Measurements from ENCODE around the gene ASGR1.
"Not testable (repeated sequence)": the region's sequence is repeated elsewhere in the genome, so short reads cannot be mapped to it uniquely, and the experiment has no call there.

Gene ASGR1

GRCh38 chr17:7136266-7136877, 42.8 kb downstream of the ASGR1 start:
- peaks cover 0 to 4% of the 10 kb centered on the region in 2 donors for H3K27me3 ChIP-seq (ENCODE audit: control insufficient read depth in 1 of 2, insufficient read depth in 2 of 2, low read length in 2 of 2)
- H3K4me3 ChIP-seq (ENCODE audit: low read depth in 1 of 2, low read length in 2 of 2) = no peak overlapping the region
- H3K9ac ChIP-seq (ENCODE audit: low read depth in 1 of 2, low read length in 2 of 2) = no peak overlapping the region
- peaks cover 7 to 14% of the 10 kb centered on the region in 2 donors for H3K4me1 ChIP-seq (ENCODE audit: control insufficient read depth in 1 of 2, insufficient read depth in 2 of 2, low read length in 2 of 2)
- H3K9me3 ChIP-seq (ENCODE audit: control insufficient read depth in 1 of 2, low read length in 2 of 2) = no peaks in the 10 kb centered on the region
- H3K36me3 ChIP-seq (ENCODE audit: control insufficient read depth in 1 of 2, insufficient read depth in 2 of 2, low read length in 2 of 2) = no peaks in the 10 kb centered on the region
- no peak overlapping the region for H3K27ac ChIP-seq (ENCODE audit: low read depth, low read length)

- Histone ChIP-seq H3K27ac (ENCODE audit: low read depth, low read length) (no peak overlapping the region), H3K4me3 (ENCODE audit: low read depth in 1 of 2, low read length in 2 of 2) (no peak overlapping the region), H3K9ac (ENCODE audit: low read depth in 1 of 2, low read length in 2 of 2) (no peak overlapping the region), H3K9me3 (ENCODE audit: control insufficient read depth in 1 of 2, low read length in 2 of 2) (no peaks in the 10 kb centered on the region), H3K36me3 (ENCODE audit: control insufficient read depth in 1 of 2, insufficient read depth in 2 of 2, low read length in 2 of 2) (no peaks in the 10 kb centered on the region), H3K4me1 (ENCODE audit: control insufficient read depth in 1 of 2, insufficient read depth in 2 of 2, low read length in 2 of 2) (peaks cover 0 to 4% of the 10 kb centered on the region in 2 donors), H3K27me3 (ENCODE audit: control insufficient read depth in 1 of 2, insufficient read depth in 2 of 2, low read length in 2 of 2) (peaks cover 0 to 4% of the 10 kb centered on the region in 2 donors)
Observed at GRCh38 chr17:7133916-7134315, 45.3 kb downstream of the ASGR1 start.

GRCh38 chr17:7133424-7133823, 45.7 kb downstream of the ASGR1 start:
- no peak overlapping the region for H3K27ac ChIP-seq (ENCODE audit: low read depth, low read length)

GRCh38 chr17:7132511-7133094, 46.6 kb downstream of the ASGR1 start:
- H3K27ac ChIP-seq (ENCODE audit: low read depth, low read length) = no peak overlapping the region
- H3K36me3 ChIP-seq (ENCODE audit: control insufficient read depth in 1 of 2, insufficient read depth in 2 of 2, low read length in 2 of 2) = no peaks in the 10 kb centered on the region
- H3K9me3 ChIP-seq (ENCODE audit: control insufficient read depth in 1 of 2, low read length in 2 of 2) = no peaks in the 10 kb centered on the region
- peaks cover 0 to 4% of the 10 kb centered on the region in 2 donors for H3K4me1 ChIP-seq (ENCODE audit: control insufficient read depth in 1 of 2, insufficient read depth in 2 of 2, low read length in 2 of 2)
- no peak overlapping the region for H3K9ac ChIP-seq (ENCODE audit: low read depth in 1 of 2, low read length in 2 of 2)
- H3K27me3 ChIP-seq (ENCODE audit: control insufficient read depth in 1 of 2, insufficient read depth in 2 of 2, low read length in 2 of 2) = peaks cover 0 to 4% of the 10 kb centered on the region in 2 donors
- no peak overlapping the region for H3K4me3 ChIP-seq (ENCODE audit: low read depth in 1 of 2, low read length in 2 of 2)

More at GRCh38 chr17:7133424-7133823, 45.7 kb downstream of the ASGR1 start:
- H3K4me3 ChIP-seq (ENCODE audit: low read depth in 1 of 2, low read length in 2 of 2) = no peak overlapping the region
- H3K9ac ChIP-seq (ENCODE audit: low read depth in 1 of 2, low read length in 2 of 2) = no peak overlapping the region
- H3K9me3 ChIP-seq (ENCODE audit: control insufficient read depth in 1 of 2, low read length in 2 of 2) = no peaks in the 10 kb centered on the region
- H3K27me3 ChIP-seq (ENCODE audit: control insufficient read depth in 1 of 2, insufficient read depth in 2 of 2, low read length in 2 of 2) = peaks cover 0 to 4% of the 10 kb centered on the region in 2 donors
- peaks cover 0 to 4% of the 10 kb centered on the region in 2 donors for H3K4me1 ChIP-seq (ENCODE audit: control insufficient read depth in 1 of 2, insufficient read depth in 2 of 2, low read length in 2 of 2)
- no peaks in the 10 kb centered on the region for H3K36me3 ChIP-seq (ENCODE audit: control insufficient read depth in 1 of 2, insufficient read depth in 2 of 2, low read length in 2 of 2)

GRCh38 chr17:7131423-7131791, 47.8 kb downstream of the ASGR1 start:
- Histone ChIP-seq H3K9me3 (ENCODE audit: control insufficient read depth in 1 of 2, low read length in 2 of 2) (no peaks in the 10 kb centered on the region), H3K36me3 (ENCODE audit: control insufficient read depth in 1 of 2, insufficient read depth in 2 of 2, low read length in 2 of 2) (no peaks in the 10 kb centered on the region), H3K9ac (ENCODE audit: low read depth in 1 of 2, low read length in 2 of 2) (no peak overlapping the region), H3K27ac (ENCODE audit: low read depth, low read length) (no peak overlapping the region), H3K4me1 (ENCODE audit: control insufficient read depth in 1 of 2, insufficient read depth in 2 of 2, low read length in 2 of 2) (peaks cover 0 to 4% of the 10 kb centered on the region in 2 donors), H3K27me3 (ENCODE audit: control insufficient read depth in 1 of 2, insufficient read depth in 2 of 2, low read length in 2 of 2) (no peaks in the 10 kb centered on the region), H3K4me3 (ENCODE audit: low read depth in 1 of 2, low read length in 2 of 2) (no peak overlapping the region)

GRCh38 chr17:7130621-7131422, 48.3 kb downstream of the ASGR1 start:
- peaks cover 0 to 4% of the 10 kb centered on the region in 2 donors for H3K4me1 ChIP-seq (ENCODE audit: control insufficient read depth in 1 of 2, insufficient read depth in 2 of 2, low read length in 2 of 2)
- H3K36me3 ChIP-seq (ENCODE audit: control insufficient read depth in 1 of 2, insufficient read depth in 2 of 2, low read length in 2 of 2) = no peaks in the 10 kb centered on the region
- H3K9me3 ChIP-seq (ENCODE audit: control insufficient read depth in 1 of 2, low read length in 2 of 2) = no peaks in the 10 kb centered on the region
- H3K27ac ChIP-seq (ENCODE audit: low read depth, low read length) = no peak overlapping the region
- H3K9ac ChIP-seq (ENCODE audit: low read depth in 1 of 2, low read length in 2 of 2) = no peak overlapping the region
- H3K4me3 ChIP-seq (ENCODE audit: low read depth in 1 of 2, low read length in 2 of 2) = no peak overlapping the region
- no peaks in the 10 kb centered on the region for H3K27me3 ChIP-seq (ENCODE audit: control insufficient read depth in 1 of 2, insufficient read depth in 2 of 2, low read length in 2 of 2)

- Histone ChIP-seq H3K4me3 (ENCODE audit: low read depth in 1 of 2, low read length in 2 of 2) (no peak overlapping the region), H3K9me3 (ENCODE audit: control insufficient read depth in 1 of 2, low read length in 2 of 2) (no peaks in the 10 kb centered on the region), H3K9ac (ENCODE audit: low read depth in 1 of 2, low read length in 2 of 2) (no peak overlapping the region), H3K4me1 (ENCODE audit: control insufficient read depth in 1 of 2, insufficient read depth in 2 of 2, low read length in 2 of 2) (peaks cover 0 to 4% of the 10 kb centered on the region in 2 donors), H3K27ac (ENCODE audit: low read depth, low read length) (no peak overlapping the region), H3K36me3 (ENCODE audit: control insufficient read depth in 1 of 2, insufficient read depth in 2 of 2, low read length in 2 of 2) (no peaks in the 10 kb centered on the region), H3K27me3 (ENCODE audit: control insufficient read depth in 1 of 2, insufficient read depth in 2 of 2, low read length in 2 of 2) (no peaks in the 10 kb centered on the region)
Observed at GRCh38 chr17:7129311-7129710, 49.9 kb downstream of the ASGR1 start.

GRCh38 chr17:7128160-7128559, 51.0 kb downstream of the ASGR1 start:
- Histone ChIP-seq H3K27me3 (ENCODE audit: control insufficient read depth in 1 of 2, insufficient read depth in 2 of 2, low read length in 2 of 2) (no peaks in the 10 kb centered on the region), H3K27ac (ENCODE audit: low read depth, low read length) (no peak overlapping the region), H3K36me3 (ENCODE audit: control insufficient read depth in 1 of 2, insufficient read depth in 2 of 2, low read length in 2 of 2) (no peaks in the 10 kb centered on the region), H3K4me1 (ENCODE audit: control insufficient read depth in 1 of 2, insufficient read depth in 2 of 2, low read length in 2 of 2) (peaks cover 0 to 4% of the 10 kb centered on the region in 2 donors), H3K9me3 (ENCODE audit: control insufficient read depth in 1 of 2, low read length in 2 of 2) (no peaks in the 10 kb centered on the region), H3K4me3 (ENCODE audit: low read depth in 1 of 2, low read length in 2 of 2) (no peak overlapping the region), H3K9ac (ENCODE audit: low read depth in 1 of 2, low read length in 2 of 2) (no peak overlapping the region)

- H3K27me3 ChIP-seq (ENCODE audit: control insufficient read depth in 1 of 2, insufficient read depth in 2 of 2, low read length in 2 of 2); H3K36me3 ChIP-seq (ENCODE audit: control insufficient read depth in 1 of 2, insufficient read depth in 2 of 2, low read length in 2 of 2); H3K9me3 ChIP-seq (ENCODE audit: control insufficient read depth in 1 of 2, low read length in 2 of 2); H3K4me3 ChIP-seq (ENCODE audit: low read depth in 1 of 2, low read length in 2 of 2); H3K27ac ChIP-seq (ENCODE audit: low read depth, low read length); H3K4me1 ChIP-seq (ENCODE audit: control insufficient read depth in 1 of 2, insufficient read depth in 2 of 2, low read length in 2 of 2); H3K9ac ChIP-seq (ENCODE audit: low read depth in 1 of 2, low read length in 2 of 2): not testable (repeated sequence)
Observed at GRCh38 chr17:7127501-7127900, 51.7 kb downstream of the ASGR1 start.

GRCh38 chr17:7126386-7126785, 52.8 kb downstream of the ASGR1 start:
- not testable (repeated sequence) for H3K27ac ChIP-seq (ENCODE audit: low read depth, low read length); H3K36me3 ChIP-seq (ENCODE audit: control insufficient read depth in 1 of 2, insufficient read depth in 2 of 2, low read length in 2 of 2); H3K4me1 ChIP-seq (ENCODE audit: control insufficient read depth in 1 of 2, insufficient read depth in 2 of 2, low read length in 2 of 2); H3K9ac ChIP-seq (ENCODE audit: low read depth in 1 of 2, low read length in 2 of 2); H3K27me3 ChIP-seq (ENCODE audit: control insufficient read depth in 1 of 2, insufficient read depth in 2 of 2, low read length in 2 of 2); H3K4me3 ChIP-seq (ENCODE audit: low read depth in 1 of 2, low read length in 2 of 2); H3K9me3 ChIP-seq (ENCODE audit: control insufficient read depth in 1 of 2, low read length in 2 of 2)

Measured in duodenal mucosa (tissue), 2 donors.